H1 (cell line): Measurements from ENCODE around the gene SYNGR4. TPM values are rescaled to one million over a fixed set of nuclear protein-coding genes. Genes with fewer than 3 reads are reported as not detected.
A peak's percentile ranks its signal among the peaks of the same experiment; 100 is the strongest.

Experiments
- CTCF ChIA-PET: fragments of 300-600 bp; sonication (Branson Sonifier 250); formaldehyde crosslinking; loops from one replicate; lab custom pipeline; 2021; ENCODE audit not compliant: partially characterized antibody; lab: Charles Lee
- POLR2A ChIA-PET: fragments of 300-600 bp; sonication (Branson Sonifier 250); formaldehyde crosslinking; loops from one replicate; lab custom pipeline; 2021; ENCODE audit warnings: inconsistent platforms; ENCODE audit not compliant: partially characterized antibody; lab: Charles Lee
- DNase-seq, 2 experiments: peaks; one replicate each; pipeline versions ENCODE4 v3.0.0 to v3.0.0-alpha.2; 2010 to 2022; ENCODE audit warnings: low spot score in 2 of 2, low read depth in 1 of 2, mixed read lengths in 1 of 2
- FAIRE-seq: peaks from 2 replicates; lab custom pipeline; 2011; peaks lifted over from hg19 to GRCh38; lab: Jason Lieb, UNC
- H2AFZ ChIP-seq: 2 replicates; pipeline ENCODE4 v1.8.1; 2012; ENCODE audit warnings: low read length, inconsistent platforms
- H2AK5ac ChIP-seq: 2 replicates; pipeline ENCODE4 v1.6.1; 2013; ENCODE audit warnings: low read depth, low read length
- H2BK120ac ChIP-seq: replicated peaks from 2 replicates; pipeline ENCODE3; 2013; ENCODE audit warnings: low read depth, low read length, inconsistent platforms
- H2BK12ac ChIP-seq: 2 replicates; pipeline ENCODE4 v1.6.1; 2013; ENCODE audit warnings: low read depth, low read length
- H2BK15ac ChIP-seq: 2 replicates; pipeline ENCODE4 v1.6.1; 2013; ENCODE audit warnings: low read length
- H2BK20ac ChIP-seq: 2 replicates; pipeline ENCODE4 v1.6.1; 2013; ENCODE audit warnings: low read length
- H2BK5ac ChIP-seq: 2 replicates; pipeline ENCODE4 v1.6.1; 2013; ENCODE audit warnings: low read depth, low read length
- H3K14ac ChIP-seq: 2 replicates; pipeline ENCODE4 v1.6.1; 2013; ENCODE audit warnings: inconsistent platforms; ENCODE audit not compliant: insufficient read length
- H3K18ac ChIP-seq: 2 replicates; pipeline ENCODE4 v1.6.1; 2013; ENCODE audit warnings: low read length; ENCODE audit errors: extremely low read depth
- H3K23ac ChIP-seq: 2 replicates; pipeline ENCODE4 v1.6.1; 2013; ENCODE audit warnings: inconsistent platforms; ENCODE audit not compliant: insufficient read length
- H3K23me2 ChIP-seq: 2 replicates; pipeline ENCODE4 v1.6.1; 2013; ENCODE audit warnings: low read depth, low read length
- H3K27ac ChIP-seq: 2 replicates; pipeline ENCODE4 v1.6.1; 2011; ENCODE audit warnings: low read depth, low read length, inconsistent platforms
- H3K27me3 ChIP-seq, 4 experiments: replicated peaks in 1 of 4; 1 replicate in 1 of 4; 2 replicates in 3 of 4; pipeline versions ENCODE4 v1.6.1 to v1.8.1; 2011 to 2013; ENCODE audit warnings: low read length in 3 of 4, mild to moderate bottlenecking in 3 of 4, inconsistent platforms in 2 of 4, mixed read lengths in 2 of 4, moderate library complexity in 1 of 4; ENCODE audit not compliant: control insufficient read depth in 3 of 4, insufficient read depth in 3 of 4; ENCODE audit errors: extremely low read depth in 1 of 4
- H3K36me3 ChIP-seq, 4 experiments: 2 replicates each; pipeline versions ENCODE4 v1.6.1 to v1.8.1; 2011 to 2013; ENCODE audit warnings: mild to moderate bottlenecking in 4 of 4, low read length in 3 of 4, moderate library complexity in 2 of 4, control low read depth in 1 of 4, inconsistent platforms in 1 of 4; ENCODE audit not compliant: insufficient read depth in 4 of 4, control insufficient read depth in 2 of 4
- H3K4ac ChIP-seq: replicated peaks from 2 replicates; pipeline ENCODE3; 2013; ENCODE audit warnings: low read length, low read depth, mixed read lengths, inconsistent platforms; ENCODE audit not compliant: insufficient read length
- H3K4me1 ChIP-seq, 4 experiments: replicated peaks in 1 of 4; 1 replicate in 1 of 4; 2 replicates in 3 of 4; pipeline versions ENCODE4 v1.6.1 to v1.8.1; 2011 to 2013; ENCODE audit warnings: low read length in 3 of 4, inconsistent platforms in 2 of 4, mixed read lengths in 1 of 4; ENCODE audit not compliant: insufficient read depth in 4 of 4, control insufficient read depth in 3 of 4
- H3K4me2 ChIP-seq, 2 experiments: 2 replicates each; pipeline versions ENCODE4 v1.6.1 to v1.8.1; 2011 to 2013; ENCODE audit warnings: low read depth in 2 of 2, low read length in 2 of 2, control low read depth in 1 of 2, inconsistent platforms in 1 of 2, mild to moderate bottlenecking in 1 of 2; ENCODE audit not compliant: insufficient read depth in 1 of 2
- H3K4me3 ChIP-seq, 4 experiments: fragments of 200-600, 300-600 bp in 1 of 4; sonication (generic), shearing (Covaris generic), sonication (Bioruptor Twin) in 1 of 4; 2 replicates each; pipeline versions ENCODE4 v1.5.1 to v1.8.1; 2011 to 2016; ENCODE audit warnings: low read length in 4 of 4, low read depth in 3 of 4, control low read depth in 2 of 4, inconsistent platforms in 2 of 4, mild to moderate bottlenecking in 2 of 4, mixed read lengths in 1 of 4, moderate library complexity in 1 of 4; ENCODE audit not compliant: insufficient read depth in 2 of 4; ENCODE audit errors: extremely low read depth in 1 of 4
- H3K56ac ChIP-seq: replicated peaks from 2 replicates; pipeline ENCODE3; 2013; ENCODE audit warnings: low read depth, mild to moderate bottlenecking, mixed read lengths, low read length, inconsistent platforms; ENCODE audit not compliant: insufficient read length
- H3K79me1 ChIP-seq: 2 replicates; pipeline ENCODE4 v1.6.1; 2013; ENCODE audit warnings: low read depth, low read length, control low read depth
- H3K79me2 ChIP-seq, 2 experiments: 2 replicates each; pipeline versions ENCODE4 v1.6.1 to v1.8.1; 2012 to 2013; ENCODE audit warnings: low read length in 2 of 2, mild to moderate bottlenecking in 2 of 2, inconsistent platforms in 1 of 2; ENCODE audit not compliant: insufficient read depth in 2 of 2, control insufficient read depth in 1 of 2
- H3K9ac ChIP-seq, 4 experiments: replicated peaks in 1 of 4; 1 replicate in 1 of 4; 2 replicates in 3 of 4; pipeline versions ENCODE4 v1.6.1 to v1.8.1; 2011 to 2013; ENCODE audit warnings: low read depth in 3 of 4, low read length in 3 of 4, control low read depth in 2 of 4, mild to moderate bottlenecking in 2 of 4, moderate library complexity in 2 of 4, inconsistent platforms in 1 of 4; ENCODE audit errors: extremely low read depth in 1 of 4
- H3K9me3 ChIP-seq, 2 experiments: 2 replicates each; pipeline versions ENCODE4 v1.6.1 to v1.8.1; 2012 to 2013; ENCODE audit warnings: mild to moderate bottlenecking in 2 of 2, moderate library complexity in 2 of 2, control low read depth in 1 of 2, inconsistent platforms in 1 of 2, low read depth in 1 of 2, low read length in 1 of 2, mixed read lengths in 1 of 2; ENCODE audit not compliant: insufficient read depth in 2 of 2
- H4K20me1 ChIP-seq, 2 experiments: replicated peaks in 1 of 2; 2 replicates each; pipeline versions ENCODE3 to v1.8.1; 2011 to 2013; ENCODE audit warnings: inconsistent platforms in 2 of 2, low read length in 2 of 2, mild to moderate bottlenecking in 1 of 2; ENCODE audit not compliant: insufficient read depth in 2 of 2, control insufficient read depth in 1 of 2
- H4K5ac ChIP-seq: 2 replicates; pipeline ENCODE4 v1.6.1; 2013; ENCODE audit warnings: low read length, low read depth, mixed read lengths, inconsistent platforms; ENCODE audit not compliant: insufficient read length
- H4K8ac ChIP-seq: 2 replicates; pipeline ENCODE4 v1.8.0; 2013; ENCODE audit warnings: mild to moderate bottlenecking, moderate library complexity, low read length, inconsistent platforms; ENCODE audit not compliant: insufficient read depth; ENCODE audit errors: extremely low read depth
- H4K91ac ChIP-seq: replicated peaks from 2 replicates; pipeline ENCODE3; 2013; ENCODE audit warnings: low read length, mixed read lengths, inconsistent platforms; ENCODE audit not compliant: insufficient read length
- ATF3 ChIP-seq: IDR thresholded peaks from 2 replicates; pipeline ENCODE4 v1.6.1; 2011; ENCODE audit warnings: low read depth, mild to moderate bottlenecking, low read length; ENCODE audit not compliant: insufficient read depth
- EZH2 ChIP-seq: fragments of 200-600 bp; sonication (generic); IDR thresholded peaks from 2 replicates; pipeline ENCODE4 v1.7.1; 2012; ENCODE audit warnings: low read depth, mild to moderate bottlenecking, moderate library complexity, low read length, inconsistent platforms; ENCODE audit not compliant: severe bottlenecking
- HDAC6 ChIP-seq: IDR thresholded peaks from one replicate; pipeline ENCODE4 v1.7.1; 2012; ENCODE audit warnings: low read depth, mild to moderate bottlenecking, inconsistent platforms, low read length, moderate library complexity
- POLR2A ChIP-seq, 2 experiments: IDR thresholded peaks; 1 replicate in 1 of 2; 2 replicates in 1 of 2; pipeline ENCODE4 v1.6.1; 2011; ENCODE audit warnings: low read depth in 2 of 2, low read length in 2 of 2, mild to moderate bottlenecking in 2 of 2; ENCODE audit errors: control extremely low read depth in 1 of 2
- RBBP5 ChIP-seq: IDR thresholded peaks from 2 replicates; pipeline ENCODE4 v1.7.1; 2012; ENCODE audit warnings: low read depth, mild to moderate bottlenecking, inconsistent platforms, low read length, moderate library complexity, borderline replicate concordance
- SRF ChIP-seq: IDR thresholded peaks from 2 replicates; pipeline ENCODE4 v1.6.1; 2011; ENCODE audit warnings: mild to moderate bottlenecking, low read depth, low read length, moderate library complexity
- WGBS, 2 experiments: shearing (Covaris generic) in 1 of 2; methylation state at CpG; one replicate each; pipeline versions ENCODE4 v1.1.6 to v1.1.7; 2013 to 2015; ENCODE audit warnings: low lambda C conversion rate in 2 of 2, mixed read lengths in 2 of 2, inconsistent platforms in 1 of 2, low coverage in 1 of 2, missing lambda C conversion rate in 1 of 2; ENCODE audit not compliant: insufficient replicate concordance in 2 of 2, insufficient coverage in 1 of 2, insufficient read length in 1 of 2; ENCODE audit errors: extremely low coverage in 1 of 2, missing lambda C conversion rate in 1 of 2; 5-methylcytosine and 5-hydroxymethylcytosine counted together
- polyA plus RNA-seq, 7 experiments: library from polyadenylated mRNA; depleted of rRNA in 3 of 7; stranded (reverse) in 5 of 7; unstranded in 2 of 7; fragments of >200 nt in 5 of 7; fragments of 200-250 nt in 2 of 7; gene quantifications; 1 replicate in 5 of 7; 2 replicates in 1 of 7; 4 replicates in 1 of 7; pipeline versions ENCODE4 v1.2.1 to v1.2.3, GENCODE V29; 2011 to 2013; ENCODE audit warnings: missing spikeins in 2 of 7, mixed read lengths in 2 of 7
- total RNA-seq: library from RNA; stranded (reverse); fragmentation: NEBNext Ultra II Directional; extraction: Animal tissue kit (Norgen Biotek cat#: 25700); gene quantifications from 2 replicates; pipeline ENCODE4 v1.2.1, GENCODE V29; 2021

SYNGR4 gene
- total and polyA plus RNA-seq, 2 of the 8 experiments (the other 6 are each of a cell fraction or from before 2014, with no cell fraction given) = 0.41 TPM; not detected in 1

- Histone ChIP-seq H3K4me1 (peaks cover 8 to 53% (median 41%) of the 10 kb centered on the region in 4 experiments), H3K23ac (no peak overlapping the region), H3K27ac (no peak overlapping the region), H3K79me1 (no peaks in the 10 kb centered on the region), H2AFZ (no peak overlapping the region), H4K8ac (no peak overlapping the region), H3K9me3 (no peaks in the 10 kb centered on the region), H3K79me2 (no peaks in the 10 kb centered on the region), H3K14ac (no peak overlapping the region), H3K4me2 (peak overlapping the region in 1 of 2 experiments; percentile 100; a peak in 1 of 4 replicates), H2BK20ac (no peak overlapping the region), H2BK5ac (no peak overlapping the region), H3K56ac (no peak overlapping the region), H3K9ac (no peak overlapping the region), H4K91ac (no peak overlapping the region), H3K27me3 (peaks cover 6 to 50% (median 42%) of the 10 kb centered on the region in 4 experiments), H4K5ac (no peak overlapping the region), H3K36me3 (no peaks in the 10 kb centered on the region), H3K4ac (no peak overlapping the region), H2AK5ac (no peak overlapping the region), H2BK120ac (no peak overlapping the region), H4K20me1 (no peaks in the 10 kb centered on the region), H3K18ac (no peak overlapping the region), H3K23me2 (peaks cover 27% of the 10 kb centered on the region), H2BK12ac (no peak overlapping the region), H2BK15ac (no peak overlapping the region), H3K4me3 (0 out of 8 replicates have a peak overlapping the region, but pooled peaks of 1 of the 4 experiments have one; percentile 86)
- FAIRE-seq (no peak), DNase-seq (no peak)
- no peak for TF ChIP-seq SRF
- no peak for TF ChIP-seq ATF3
- TF ChIP-seq HDAC6 = no peak
- no peak for TF ChIP-seq RBBP5
- 0 out of 3 replicates have a peak, but pooled peaks of 1 of the 2 experiments have one; percentile 29 for TF ChIP-seq POLR2A (IDR thresholded peaks at IDR 0.05; ENCODE audit: control extremely low read depth in 1 of 2, low read depth in 2 of 2, low read length in 2 of 2)
- no peak for TF ChIP-seq EZH2
- 80% methylated on average over 2 of the region's 2 CpGs; no CpG with 5 or more reads in 1 of the 2 experiments for WGBS, 2 experiments
- CTCF ChIA-PET = no interaction called here
- POLR2A ChIA-PET = interaction anchor here (4.0 kb wide), 1 partner anchor 17 kb away, joined by 20 read pairs; no protein-coding TSS in a partner anchor
These were observed 32.6 kb downstream of the SYNGR4 start for GRCh38 chr19:48396824-48397176.
